Trophoblast cell (in vitro differentiated cells and primary cell): ENCODE measurements around the gene PIP5KL1.

Experiments
- DNase-seq, 2 donors: peaks; one replicate each; pipeline ENCODE4 v3.0.0-alpha.2; 2016
- H2AFZ ChIP-seq: 2 replicates; pipeline ENCODE4 v1.6.1; 2013; ENCODE audit warnings: low read length, moderate library complexity, mild to moderate bottlenecking; ENCODE audit not compliant: insufficient read depth, poor library complexity
- H2AK5ac ChIP-seq: 2 replicates; pipeline ENCODE4 v1.6.1; 2013; ENCODE audit warnings: mild to moderate bottlenecking, low read length
- H2BK120ac ChIP-seq: 2 replicates; pipeline ENCODE4 v1.6.1; 2013; ENCODE audit warnings: low read length, mild to moderate bottlenecking, moderate library complexity; ENCODE audit not compliant: insufficient read depth, poor library complexity
- H2BK12ac ChIP-seq: 2 replicates; pipeline ENCODE4 v1.6.1; 2013; ENCODE audit warnings: mild to moderate bottlenecking, low read length, moderate library complexity
- H2BK5ac ChIP-seq: 2 replicates; pipeline ENCODE4 v1.6.1; 2013; ENCODE audit warnings: low read length, low read depth, moderate library complexity, mild to moderate bottlenecking; ENCODE audit not compliant: poor library complexity
- H3K14ac ChIP-seq: 2 replicates; pipeline ENCODE4 v1.6.1; 2013; ENCODE audit warnings: mild to moderate bottlenecking, low read length
- H3K18ac ChIP-seq: 2 replicates; pipeline ENCODE4 v1.6.1; 2013; ENCODE audit warnings: mild to moderate bottlenecking, low read length
- H3K23ac ChIP-seq: 2 replicates; pipeline ENCODE4 v1.6.1; 2013; ENCODE audit warnings: low read length
- H3K27ac ChIP-seq: 2 replicates; pipeline ENCODE4 v1.5.1; 2013; ENCODE audit warnings: low read depth, mild to moderate bottlenecking, inconsistent platforms, low read length, moderate library complexity
- H3K27me3 ChIP-seq: 2 replicates; pipeline ENCODE4 v1.6.1; 2013; ENCODE audit warnings: inconsistent platforms, mild to moderate bottlenecking, low read length, moderate library complexity; ENCODE audit not compliant: insufficient read depth
- H3K36me3 ChIP-seq, 2 experiments: 1 replicate in 1 of 2; 2 replicates in 1 of 2; pipeline ENCODE4 v1.6.1; 2013; ENCODE audit warnings: low read length in 2 of 2, mild to moderate bottlenecking in 2 of 2, moderate library complexity in 1 of 2; ENCODE audit not compliant: insufficient read depth in 2 of 2, control insufficient read depth in 1 of 2
- H3K4ac ChIP-seq: 2 replicates; pipeline ENCODE4 v1.6.1; 2013; ENCODE audit warnings: low read depth, mild to moderate bottlenecking, low read length, moderate library complexity
- H3K4me1 ChIP-seq, 2 experiments: 1 replicate in 1 of 2; 2 replicates in 1 of 2; pipeline ENCODE4 v1.6.1; 2013; ENCODE audit warnings: low read length in 2 of 2, mild to moderate bottlenecking in 2 of 2, moderate library complexity in 1 of 2; ENCODE audit not compliant: insufficient read depth in 2 of 2, control insufficient read depth in 1 of 2
- H3K4me2 ChIP-seq: 2 replicates; pipeline ENCODE4 v1.6.1; 2013; ENCODE audit warnings: inconsistent platforms, mild to moderate bottlenecking, low read length, moderate library complexity
- H3K4me3 ChIP-seq: 2 replicates; pipeline ENCODE4 v1.5.1; 2013; ENCODE audit warnings: mild to moderate bottlenecking, low read depth, low read length, inconsistent platforms
- H3K79me1 ChIP-seq: one replicate; pipeline ENCODE4 v1.6.1; 2013; ENCODE audit warnings: low read length
- H3K79me2 ChIP-seq: 2 replicates; pipeline ENCODE4 v1.6.1; 2013; ENCODE audit warnings: low read length, mild to moderate bottlenecking; ENCODE audit not compliant: control insufficient read depth, insufficient read depth, poor library complexity
- H3K9ac ChIP-seq: 2 replicates; pipeline ENCODE4 v1.6.1; 2013; ENCODE audit warnings: mild to moderate bottlenecking, low read length
- H3K9me3 ChIP-seq: 2 replicates; pipeline ENCODE4 v1.6.1; 2013; ENCODE audit warnings: low read depth, mild to moderate bottlenecking, control low read depth, inconsistent platforms, low read length; ENCODE audit not compliant: insufficient read depth
- H4K12ac ChIP-seq: 2 replicates; pipeline ENCODE4 v1.6.1; 2013; ENCODE audit warnings: low read depth, mild to moderate bottlenecking, low read length, moderate library complexity
- H4K8ac ChIP-seq: 2 replicates; pipeline ENCODE4 v1.6.1; 2013; ENCODE audit warnings: low read depth, mild to moderate bottlenecking, low read length, moderate library complexity
- H4K91ac ChIP-seq: one replicate; pipeline ENCODE4 v1.6.1; 2013; ENCODE audit warnings: low read depth, mild to moderate bottlenecking, low read length, moderate library complexity
- WGBS: extraction: QIAGEN DNeasy Blood & Tissue Kit; methylation state at CpG from one replicate; pipeline ENCODE4 v1.1.7; 2013; ENCODE audit warnings: missing lambda C conversion rate; ENCODE audit not compliant: insufficient read length, insufficient coverage; ENCODE audit errors: extremely low coverage; 5-methylcytosine and 5-hydroxymethylcytosine counted together

The PIP5KL1 gene

DNA sequence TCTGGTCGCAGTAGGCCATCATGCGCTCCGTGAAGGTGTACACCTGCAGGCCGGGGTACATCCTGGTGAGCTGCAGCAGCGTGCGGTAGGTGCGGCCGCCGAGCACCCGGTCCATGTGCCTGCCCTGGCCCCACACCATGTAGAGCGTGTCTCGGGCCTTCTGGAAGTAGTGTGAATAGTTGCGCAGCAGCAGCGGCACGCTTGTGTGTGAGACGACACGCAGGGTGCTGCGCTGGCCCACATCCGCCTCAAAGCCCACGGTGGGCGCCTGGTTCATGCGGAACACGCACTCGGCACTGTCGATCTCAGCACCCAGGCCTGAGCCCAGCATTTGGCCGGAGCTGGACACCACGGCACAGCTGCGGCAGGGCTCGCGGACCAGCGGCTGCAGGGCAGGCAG is 18.3 kb downstream of the PIP5KL1 start:
- no CpG with 5 or more reads among the region's 31 CpGs for WGBS
- H3K79me1 ChIP-seq = peaks cover 3% of the 10 kb centered on the region
- H3K4me1 ChIP-seq = peaks cover 2 to 4% of the 10 kb centered on the region in 2 experiments
- no peaks in the 10 kb centered on the region for H3K79me2 ChIP-seq
- H4K8ac ChIP-seq = no peak overlapping the region
- H4K12ac ChIP-seq = no peak overlapping the region
- H2BK12ac ChIP-seq = no peak overlapping the region
- H2AK5ac ChIP-seq = no peak overlapping the region
- H2BK5ac ChIP-seq = no peak overlapping the region
- no peak overlapping the region for H2AFZ ChIP-seq
- no peak overlapping the region for H2BK120ac ChIP-seq
- H3K36me3 ChIP-seq = no peaks in the 10 kb centered on the region
- H3K23ac ChIP-seq = no peak overlapping the region
- no peak overlapping the region for H3K14ac ChIP-seq
- no peak overlapping the region for H3K18ac ChIP-seq
- no peak overlapping the region for H4K91ac ChIP-seq
- H3K4me3 ChIP-seq = no peak overlapping the region
- no peak overlapping the region for H3K27ac ChIP-seq
- no peak for DNase-seq
- H3K9me3 ChIP-seq = no peaks in the 10 kb centered on the region
- no peaks in the 10 kb centered on the region for H3K27me3 ChIP-seq
- H3K4me2 ChIP-seq = no peak overlapping the region
- H3K9ac ChIP-seq = no peak overlapping the region
- no peak overlapping the region for H3K4ac ChIP-seq

DNA sequence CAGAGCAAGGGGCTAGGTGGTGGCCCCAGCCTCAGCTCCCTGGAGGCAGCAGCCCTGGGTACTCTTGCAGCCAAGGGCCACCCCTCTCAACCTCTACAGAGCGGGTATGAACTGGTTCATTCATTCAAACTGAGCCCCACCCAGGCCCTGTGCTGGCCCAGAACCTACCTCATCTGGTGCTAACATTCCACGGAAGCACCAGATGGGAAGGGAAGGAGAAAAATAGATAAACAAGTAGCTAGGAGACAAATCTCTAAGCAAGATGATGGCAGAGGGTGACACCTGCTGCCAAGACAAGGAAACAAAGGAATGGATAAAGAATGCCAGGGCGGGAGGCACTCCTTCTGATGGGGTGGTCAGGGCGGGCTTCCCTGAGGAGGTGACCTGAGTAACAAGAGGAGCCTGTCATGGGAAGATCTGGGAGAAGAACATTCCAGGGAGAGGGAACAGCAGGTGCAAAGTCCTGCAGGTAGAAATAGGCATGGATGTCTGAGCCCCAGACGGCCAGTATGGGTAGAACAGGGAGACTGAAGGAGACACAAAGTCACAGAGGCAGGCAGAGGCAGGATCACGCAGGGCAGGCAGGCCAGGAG is 19.9 kb downstream of the PIP5KL1 start:
- no CpG with 5 or more reads among the region's 6 CpGs for WGBS
- Histone ChIP-seq H3K36me3 (no peaks in the 10 kb centered on the region), H3K79me1 (no peaks in the 10 kb centered on the region), H3K23ac (no peak overlapping the region), H2BK5ac (no peak overlapping the region), H3K18ac (no peak overlapping the region), H3K4me3 (no peak overlapping the region), H4K12ac (no peak overlapping the region), H3K4me2 (no peak overlapping the region), H2BK120ac (no peak overlapping the region), H2BK12ac (no peak overlapping the region), H3K14ac (no peak overlapping the region), H3K9me3 (no peaks in the 10 kb centered on the region), H4K8ac (no peak overlapping the region), H3K27me3 (no peaks in the 10 kb centered on the region), H2AK5ac (no peak overlapping the region), H4K91ac (no peak overlapping the region), H3K79me2 (no peaks in the 10 kb centered on the region), H3K4ac (no peak overlapping the region), H3K27ac (no peak overlapping the region), H2AFZ (no peak overlapping the region), H3K9ac (no peak overlapping the region), H3K4me1 (no peaks in the 10 kb centered on the region)
- peak in 1 of 2 donors; percentile 16 for DNase-seq

DNA sequence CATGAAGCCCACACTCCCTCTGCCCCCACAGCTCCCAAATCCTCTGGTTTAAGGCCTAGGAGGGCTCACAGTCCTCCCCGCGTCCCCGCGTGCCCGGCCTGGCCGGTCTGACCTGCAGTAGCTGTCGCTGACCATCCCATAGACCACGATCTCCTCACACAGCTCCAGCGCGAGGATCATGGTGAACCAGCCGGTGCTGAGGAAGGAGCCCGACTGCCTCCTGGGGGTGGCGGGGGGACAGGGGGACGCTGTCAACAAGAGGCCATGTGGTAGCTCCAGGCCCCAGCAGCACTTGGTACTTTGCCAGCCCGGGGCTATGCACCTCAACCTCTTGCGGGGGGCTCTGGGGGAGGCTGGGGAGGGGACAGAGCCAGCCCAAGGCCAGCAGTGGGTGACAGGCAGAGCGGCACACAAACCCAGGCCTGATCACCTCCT is 20.7 kb downstream of the PIP5KL1 start:
- no CpG with 5 or more reads among the region's 17 CpGs for WGBS

DNA sequence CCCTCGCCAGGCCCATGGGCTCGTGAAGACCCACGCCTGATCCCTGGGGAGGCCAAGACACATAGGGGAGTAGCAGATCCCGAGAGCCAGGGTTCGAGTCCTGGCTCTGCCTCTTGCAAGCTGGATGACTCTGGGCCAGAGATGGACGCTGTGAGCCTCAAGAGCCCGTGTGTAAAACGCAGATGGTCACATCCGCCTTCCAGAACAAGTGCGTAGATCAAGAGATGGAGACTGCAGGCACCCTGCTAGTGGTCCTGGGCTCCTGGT is 22.0 kb downstream of the PIP5KL1 start:
- no peaks in the 10 kb centered on the region for H3K79me2 ChIP-seq
- no peak overlapping the region for H4K91ac ChIP-seq
- no peak overlapping the region for H4K8ac ChIP-seq
- H3K4ac ChIP-seq = no peak overlapping the region
- H2AK5ac ChIP-seq = no peak overlapping the region
- H3K14ac ChIP-seq = no peak overlapping the region
- H2BK120ac ChIP-seq = no peak overlapping the region
- no peaks in the 10 kb centered on the region for H3K36me3 ChIP-seq
- H3K9me3 ChIP-seq = no peaks in the 10 kb centered on the region
- H3K27ac ChIP-seq = no peak overlapping the region
- no peak overlapping the region for H3K4me3 ChIP-seq
- no peak overlapping the region for H2BK5ac ChIP-seq
- peaks cover 7 to 10% of the 10 kb centered on the region in 2 experiments for H3K4me1 ChIP-seq
- H3K18ac ChIP-seq = no peak overlapping the region
- peaks cover 2% of the 10 kb centered on the region for H3K79me1 ChIP-seq
- no peak overlapping the region for H3K9ac ChIP-seq
- H2AFZ ChIP-seq = no peak overlapping the region
- DNase-seq = no peak
- H3K23ac ChIP-seq = no peak overlapping the region
- H3K27me3 ChIP-seq = no peaks in the 10 kb centered on the region
- no peak overlapping the region for H4K12ac ChIP-seq
- H3K4me2 ChIP-seq = no peak overlapping the region
- WGBS = no CpG with 5 or more reads among the region's 10 CpGs
- H2BK12ac ChIP-seq = no peak overlapping the region

More for the DNA sequence above, 20.7 kb downstream of the PIP5KL1 start:
- Histone ChIP-seq H3K4me2 (no peak overlapping the region), H3K18ac (no peak overlapping the region), H3K4me3 (no peak overlapping the region), H3K9me3 (no peaks in the 10 kb centered on the region), H2BK12ac (no peak overlapping the region), H2AFZ (no peak overlapping the region), H4K12ac (no peak overlapping the region), H2BK5ac (no peak overlapping the region), H3K36me3 (no peaks in the 10 kb centered on the region), H2AK5ac (no peak overlapping the region), H3K9ac (no peak overlapping the region), H3K14ac (no peak overlapping the region), H3K27ac (no peak overlapping the region), H4K8ac (no peak overlapping the region), H2BK120ac (no peak overlapping the region), H3K4me1 (peaks cover under 1 to 2% of the 10 kb centered on the region in 2 experiments), H3K79me1 (no peaks in the 10 kb centered on the region), H3K23ac (no peak overlapping the region), H4K91ac (no peak overlapping the region), H3K4ac (no peak overlapping the region), H3K79me2 (no peaks in the 10 kb centered on the region), H3K27me3 (no peaks in the 10 kb centered on the region)
- no peak for DNase-seq
